Spleen (tissue), 11 donors: ENCODE results near the gene SYK. TPM values are rescaled to one million over a fixed set of nuclear protein-coding genes. Genes with fewer than 3 reads are reported as not detected.

Experiments
- DNase-seq: peaks from one replicate; pipeline ENCODE4 v3.0.0-alpha.2; 2020
- H3K27ac ChIP-seq, 8 donors: fragments of 200-600 bp; sonication (generic) in 7 of 8; 1 replicate in 4 of 8; 2 replicates in 4 of 8; pipeline versions ENCODE4 v1.5.0 to v1.8.0; 2016 to 2021; ENCODE audit warnings: inconsistent platforms in 4 of 8, mild to moderate bottlenecking in 4 of 8, moderate library complexity in 1 of 8
- H3K27me3 ChIP-seq, 7 donors: fragments of 200-600 bp; sonication (generic) in 6 of 7; replicated peaks in 1 of 7; 1 replicate in 4 of 7; 2 replicates in 3 of 7; pipeline versions ENCODE4 v1.5.0 to v1.8.0; 2016 to 2021; ENCODE audit warnings: inconsistent platforms in 3 of 7, mild to moderate bottlenecking in 1 of 7
- H3K36me3 ChIP-seq, 6 donors: fragments of 200-600 bp; sonication (generic) in 5 of 6; 1 replicate in 4 of 6; 2 replicates in 2 of 6; pipeline versions ENCODE4 v1.5.0 to v1.8.0; 2016 to 2021; ENCODE audit warnings: inconsistent platforms in 2 of 6
- H3K4me1 ChIP-seq, 6 donors: fragments of 200-600 bp; sonication (generic) in 5 of 6; 1 replicate in 3 of 6; 2 replicates in 3 of 6; pipeline versions ENCODE4 v1.5.0 to v1.8.0; 2016 to 2021; ENCODE audit warnings: inconsistent platforms in 3 of 6
- H3K4me3 ChIP-seq, 8 donors: fragments of 200-600 bp; sonication (generic) in 7 of 8; 1 replicate in 4 of 8; 2 replicates in 4 of 8; pipeline versions ENCODE4 v1.5.0 to v1.8.0; 2016 to 2021; ENCODE audit warnings: inconsistent platforms in 4 of 8, mild to moderate bottlenecking in 4 of 8, moderate library complexity in 2 of 8
- H3K9me3 ChIP-seq, 8 donors: fragments of 200-600 bp; sonication (generic) in 7 of 8; 1 replicate in 4 of 8; 2 replicates in 4 of 8; pipeline versions ENCODE4 v1.5.0 to v1.8.0; 2016 to 2021; ENCODE audit warnings: inconsistent platforms in 4 of 8
- CTCF ChIP-seq, 11 experiments: fragments of 200-600 bp in 7 of 11; fragments of 450-650 bp in 4 of 11; sonication (generic) in 4 of 11; IDR thresholded peaks in 8 of 11; conservative IDR thresholded peaks in 3 of 11; 1 replicate in 7 of 11; 2 replicates in 4 of 11; pipeline versions ENCODE4 v1.4.0 to v1.8.0; 2016 to 2021; ENCODE audit warnings: antibody characterized with exemption in 11 of 11, inconsistent platforms in 4 of 11, mild to moderate bottlenecking in 1 of 11
- POLR2A ChIP-seq, 3 donors: fragments of 450-650 bp; IDR thresholded peaks; one replicate each; pipeline ENCODE4 v1.5.1; 2017; ENCODE audit warnings: antibody characterized with exemption in 3 of 3, mild to moderate bottlenecking in 1 of 3
- POLR2AphosphoS5 ChIP-seq, 3 donors: sonication (generic); formaldehyde crosslinking; IDR thresholded peaks; one replicate each; pipeline ENCODE4 v1.5.1; 2017; ENCODE audit warnings: antibody characterized with exemption in 3 of 3
- WGBS, 5 donors: extraction: QIAGEN DNeasy Blood & Tissue Kit in 3 of 5; methylation state at CpG; one replicate each; pipeline versions ENCODE4 v1.1.5 to v1.1.7; 2013 to 2018; 5-methylcytosine and 5-hydroxymethylcytosine counted together
- intact Hi-C: fragments of 100-400 bp; cut with DNase I; formaldehyde crosslinking; loops from one replicate; pipeline ENCODE4 v1.15.0; 2023; ENCODE audit warnings: low total_unique reads
- polyA plus RNA-seq, 3 donors: library from polyadenylated mRNA; stranded (reverse); fragments of 200-250 nt; gene quantifications; one replicate each; pipeline ENCODE4 v1.2.1, GENCODE V29; 2013
- total RNA-seq, 7 donors: library from RNA; depleted of rRNA in 3 of 7; stranded (reverse); fragments of >200 nt in 3 of 7; fragmentation: NEBNext Ultra II Directional in 4 of 7; extraction: Animal tissue kit (Norgen Biotek cat#: 25700) in 4 of 7; gene quantifications; one replicate each; pipeline versions ENCODE4 v1.1.0 to v1.2.1, GENCODE V29; 2016 to 2021
- donor health status: healthy with polysubstance abuse.
- donor health status: DM: no; HTN: no; CAD: no; lungs with moderate emphysema.
- donor health status: DM: no; HTN: no; CAD: no.
- donor health status: Bipolar disorder and iron deficiency.
- donor health status: healthy.
- donor health status: DM: no; HTN: no; CAD: no.
- donor health status: DM: yes; HTN: yes; CAD: no.

SYK gene
- total and polyA plus RNA-seq, 10 donors, result 42.6 to 152 (median 111) TPM

GRCh38 chr9:90808890-90809685, 7.5 kb downstream of the SYK start:
- peak; percentile 85 for DNase-seq
- peak overlapping the region in 5 of 8 donors; percentile 71 to 84 (median 82) for H3K27ac ChIP-seq

GRCh38 chr9:90810691-90811090, 9.1 kb downstream of the SYK start:
- Histone ChIP-seq H3K4me3 (peak overlapping the region in 1 of 8 donors; percentile 3), H3K27ac (peak overlapping the region in 4 of 8 donors; percentile 71 to 84 (median 82)), H3K9me3 (no peaks in the 10 kb centered on the region), H3K36me3 (peaks cover 0 to 18% (median 0%) of the 10 kb centered on the region in 6 donors), H3K4me1 (peaks cover 17 to 99% (median 79%) of the 10 kb centered on the region in 6 donors), H3K27me3 (peaks cover 0 to 21% (median 0%) of the 10 kb centered on the region in 7 donors)
- TF ChIP-seq CTCF (IDR thresholded peaks at IDR 0.05 in 8 of 11, conservative IDR thresholded peaks at IDR 0.05 in 3 of 11) (no peak), POLR2AphosphoS5 (IDR thresholded peaks at IDR 0.05) (no peak), POLR2A (IDR thresholded peaks at IDR 0.05) (no peak)
- no peak for DNase-seq
- intact Hi-C loops, result no loop called here
- 71 to 83% (median 81%) methylated on average over 4 of the region's 4 CpGs for WGBS, 5 donors

More at GRCh38 chr9:90808890-90809685, 7.5 kb downstream of the SYK start:
- Histone ChIP-seq H3K27me3 (peaks cover 0 to 21% (median 0%) of the 10 kb centered on the region in 7 donors), H3K4me3 (peak overlapping the region in 1 of 8 donors; percentile 20), H3K36me3 (peaks cover 0 to 18% (median 0%) of the 10 kb centered on the region in 6 donors), H3K4me1 (peaks cover 24 to 99% (median 79%) of the 10 kb centered on the region in 6 donors), H3K9me3 (no peaks in the 10 kb centered on the region)
- intact Hi-C loops, result no loop called here
- WGBS, 5 donors, result 39 to 54% (median 48%) methylated on average over 8 of the region's 8 CpGs
- TF ChIP-seq POLR2AphosphoS5 (IDR thresholded peaks at IDR 0.05) (peak in 2 of 3 donors; percentile 44 to 81), POLR2A (IDR thresholded peaks at IDR 0.05) (no peak)

GRCh38 chr9:90813046-90813445, 11.4 kb downstream of the SYK start:
- 77 to 87% (median 83%) methylated on average over 8 of the region's 8 CpGs for WGBS, 5 donors
- Histone ChIP-seq H3K27me3 (peaks cover 0 to 21% (median 0%) of the 10 kb centered on the region in 7 donors), H3K9me3 (peaks cover 0 to 4% (median 0%) of the 10 kb centered on the region in 8 donors), H3K36me3 (peaks cover 0 to 10% (median 0%) of the 10 kb centered on the region in 6 donors), H3K4me3 (no peak overlapping the region), H3K4me1 (peaks cover 16 to 88% (median 63%) of the 10 kb centered on the region in 6 donors), H3K27ac (peak overlapping the region in 4 of 8 donors; percentile 7 to 84 (median 55))
- TF ChIP-seq POLR2AphosphoS5 (IDR thresholded peaks at IDR 0.05), result no peak
- TF ChIP-seq CTCF (IDR thresholded peaks at IDR 0.05 in 8 of 11, conservative IDR thresholded peaks at IDR 0.05 in 3 of 11), result no peak
- no peak for TF ChIP-seq POLR2A (IDR thresholded peaks at IDR 0.05)
- intact Hi-C loops, result no loop called here
- no peak for DNase-seq

GRCh38 chr9:90813523-90813922, 11.9 kb downstream of the SYK start:
- Histone ChIP-seq H3K27ac (peak overlapping the region in 4 of 8 donors; percentile 27 to 84 (median 79)), H3K27me3 (peaks cover 0 to 18% (median 0%) of the 10 kb centered on the region in 7 donors), H3K4me1 (peaks cover 11 to 88% (median 58%) of the 10 kb centered on the region in 6 donors), H3K36me3 (peaks cover 0 to 14% (median 0%) of the 10 kb centered on the region in 6 donors), H3K4me3 (no peak overlapping the region), H3K9me3 (peaks cover 0 to 4% (median 0%) of the 10 kb centered on the region in 8 donors)
- no peak for DNase-seq
- TF ChIP-seq POLR2AphosphoS5 (IDR thresholded peaks at IDR 0.05), result no peak
- no peak for TF ChIP-seq POLR2A (IDR thresholded peaks at IDR 0.05)
- no peak for TF ChIP-seq CTCF (IDR thresholded peaks at IDR 0.05 in 8 of 11, conservative IDR thresholded peaks at IDR 0.05 in 3 of 11)
- WGBS, 5 donors, result 50 to 86% (median 81%) methylated on average over 2 of the region's 2 CpGs
- intact Hi-C loops, result no loop called here
